IMR-90 (cell line): Measurements from ENCODE around the gene TDRD7. TPM values are rescaled to one million over a fixed set of nuclear protein-coding genes. Genes with fewer than 3 reads are reported as not detected.

Experiments
- ATAC-seq: fragments of 200-7000 bp; cut with Tn5 transposase; 2 replicates; pipeline ENCODE4 v1.9.1; 2020; ENCODE audit warnings: low read depth, mild to moderate bottlenecking, moderate library complexity
- BruUV-seq: library from RNA; stranded (reverse); fragments of 400-500 nt; replicated peaks from 2 replicates; lab custom pipeline; 2021; lab: Mats Ljungman, UMichigan
- CTCF ChIA-PET: fragments of 300-600 bp; formaldehyde crosslinking; extraction: SDS; loops from one replicate; lab custom pipeline; 2021; ENCODE audit warnings: antibody characterized with exemption; lab: Yijun Ruan, JAX
- POLR2A ChIA-PET: fragments of 300-600 bp; sonication (Branson Sonifier 250); formaldehyde crosslinking; loops from one replicate; lab custom pipeline; 2022; ENCODE audit warnings: antibody characterized with exemption; ENCODE audit not compliant: unreplicated experiment; lab: Charles Lee
- DNase-seq: peaks from one replicate; pipeline ENCODE4 v3.0.0; 2013
- H2AFZ ChIP-seq: replicated peaks from 2 replicates; pipeline ENCODE3; 2013; ENCODE audit warnings: low read length, mild to moderate bottlenecking; ENCODE audit not compliant: poor library complexity
- H2AK5ac ChIP-seq: 2 replicates; pipeline ENCODE4 v1.6.1; 2013; ENCODE audit warnings: low read depth, low read length, inconsistent platforms
- H2AK9ac ChIP-seq: replicated peaks from 2 replicates; pipeline ENCODE3; 2013; ENCODE audit warnings: mild to moderate bottlenecking, low read depth, low read length, moderate library complexity; ENCODE audit not compliant: poor library complexity
- H2BK120ac ChIP-seq: 2 replicates; pipeline ENCODE4 v1.6.1; 2013; ENCODE audit warnings: low read depth, low read length, inconsistent platforms
- H2BK15ac ChIP-seq: 3 replicates; pipeline ENCODE4 v1.6.1; 2013; ENCODE audit warnings: low read depth, low read length, inconsistent platforms
- H2BK20ac ChIP-seq: 2 replicates; pipeline ENCODE4 v1.6.1; 2013; ENCODE audit warnings: low read depth, mild to moderate bottlenecking, inconsistent platforms, low read length, moderate library complexity
- H2BK5ac ChIP-seq: 2 replicates; pipeline ENCODE4 v1.6.1; 2013; ENCODE audit warnings: mild to moderate bottlenecking, low read depth, low read length, inconsistent platforms; ENCODE audit not compliant: poor library complexity, severe bottlenecking
- H3K14ac ChIP-seq: replicated peaks from 2 replicates; pipeline ENCODE4 v1.6.1; 2013; ENCODE audit warnings: low read depth, low read length, inconsistent platforms
- H3K18ac ChIP-seq: 2 replicates; pipeline ENCODE4 v1.6.1; 2013; ENCODE audit warnings: low read depth, low read length, control low read depth
- H3K23ac ChIP-seq: 2 replicates; pipeline ENCODE4 v1.6.1; 2013; ENCODE audit warnings: low read depth, low read length, inconsistent platforms
- H3K27ac ChIP-seq: 2 replicates; pipeline ENCODE4 v1.5.1; 2013; ENCODE audit warnings: mild to moderate bottlenecking, control low read depth, low read length; ENCODE audit not compliant: insufficient read depth
- H3K27me3 ChIP-seq: 2 replicates; pipeline ENCODE4 v1.6.1; 2013; ENCODE audit warnings: low read length; ENCODE audit not compliant: control insufficient read depth, insufficient read depth
- H3K36me3 ChIP-seq: 2 replicates; pipeline ENCODE4 v1.6.1; 2013; ENCODE audit warnings: low read length, mixed read lengths; ENCODE audit not compliant: control insufficient read depth, insufficient read depth
- H3K4ac ChIP-seq: 2 replicates; pipeline ENCODE4 v1.6.1; 2013; ENCODE audit warnings: low read depth, low read length, inconsistent platforms
- H3K4me1 ChIP-seq: 2 replicates; pipeline ENCODE4 v1.6.1; 2013; ENCODE audit warnings: low read length, mixed read lengths; ENCODE audit not compliant: control insufficient read depth, insufficient read depth
- H3K4me2 ChIP-seq: 2 replicates; pipeline ENCODE4 v1.6.1; 2013; ENCODE audit warnings: low read depth, mild to moderate bottlenecking, control low read depth, low read length, moderate library complexity
- H3K4me3 ChIP-seq: 2 replicates; pipeline ENCODE4 v1.5.1; 2013; ENCODE audit warnings: low read depth, mild to moderate bottlenecking, control low read depth, low read length, moderate library complexity; ENCODE audit not compliant: insufficient read depth
- H3K56ac ChIP-seq: 2 replicates; pipeline ENCODE4 v1.6.1; 2013; ENCODE audit warnings: low read length, inconsistent platforms; ENCODE audit not compliant: insufficient read depth; ENCODE audit errors: extremely low read depth
- H3K79me1 ChIP-seq, 2 experiments: 2 replicates each; pipeline ENCODE4 v1.6.1; 2013; ENCODE audit warnings: low read length in 2 of 2, inconsistent platforms in 1 of 2, low read depth in 1 of 2
- H3K9ac ChIP-seq: 2 replicates; pipeline ENCODE4 v1.6.1; 2013; ENCODE audit warnings: low read depth, low read length, control low read depth
- H3K9me1 ChIP-seq: 2 replicates; pipeline ENCODE4 v1.6.1; 2013; ENCODE audit warnings: low read length, inconsistent platforms; ENCODE audit not compliant: insufficient read depth
- H3K9me3 ChIP-seq: 2 replicates; pipeline ENCODE4 v1.6.1; 2013; ENCODE audit warnings: low read length; ENCODE audit not compliant: control insufficient read depth, insufficient read depth
- H4K20me1 ChIP-seq: 2 replicates; pipeline ENCODE4 v1.6.1; 2013; ENCODE audit warnings: low read length, inconsistent platforms; ENCODE audit not compliant: insufficient read depth
- H4K5ac ChIP-seq: 2 replicates; pipeline ENCODE4 v1.6.1; 2013; ENCODE audit warnings: mild to moderate bottlenecking, low read depth, low read length, control low read depth
- H4K8ac ChIP-seq, 2 experiments: 2 replicates each; pipeline ENCODE4 v1.6.1; 2013; ENCODE audit warnings: low read depth in 2 of 2, low read length in 2 of 2, control low read depth in 1 of 2, inconsistent platforms in 1 of 2
- H4K91ac ChIP-seq: 2 replicates; pipeline ENCODE4 v1.6.1; 2013; ENCODE audit warnings: low read depth, low read length, inconsistent platforms; ENCODE audit not compliant: insufficient read depth
- BHLHE40 ChIP-seq: fragments of 150-350 bp; IDR thresholded peaks from 2 replicates; pipeline ENCODE4 v1.6.1; 2016; ENCODE audit warnings: mild to moderate bottlenecking, low read depth, low read length
- CHD1 ChIP-seq: IDR thresholded peaks from 2 replicates; pipeline ENCODE4 v1.6.1; 2012; ENCODE audit warnings: low read depth, low read length, improper control_type of control experiment
- FOS ChIP-seq: fragments of 150-350 bp; IDR thresholded peaks from 2 replicates; pipeline ENCODE4 v1.6.1; 2016; ENCODE audit warnings: low read depth, low read length
- MAZ ChIP-seq: IDR thresholded peaks from 2 replicates; pipeline ENCODE4 v1.6.1; 2012; ENCODE audit warnings: low read depth, mild to moderate bottlenecking, low read length, improper control_type of control experiment, moderate library complexity, borderline replicate concordance
- NFE2L2 ChIP-seq: fragments of 150-350 bp; IDR thresholded peaks from 2 replicates; pipeline ENCODE4 v1.6.1; 2016; ENCODE audit warnings: low read depth, mild to moderate bottlenecking, low read length
- POLR2A ChIP-seq: IDR thresholded peaks from 2 replicates; pipeline ENCODE4 v1.6.1; 2012; ENCODE audit warnings: mild to moderate bottlenecking, low read depth, low read length
- RAD21 ChIP-seq: IDR thresholded peaks from 2 replicates; pipeline ENCODE4 v1.6.1; 2012; ENCODE audit warnings: low read length, improper control_type of control experiment
- RFX5 ChIP-seq: IDR thresholded peaks from 2 replicates; pipeline ENCODE4 v1.8.0; 2012; ENCODE audit warnings: low read depth, mild to moderate bottlenecking, low read length, moderate library complexity
- SMC3 ChIP-seq: fragments of 150-350 bp; IDR thresholded peaks from 2 replicates; pipeline ENCODE4 v1.6.1; 2016; ENCODE audit warnings: low read depth, mild to moderate bottlenecking, antibody characterized with exemption, low read length, moderate library complexity
- WGBS, 2 experiments: methylation state at CpG; one replicate each; pipeline versions ENCODE4 v1.1.5 to v1.1.7; 2013; ENCODE audit warnings: missing lambda C conversion rate in 2 of 2; ENCODE audit not compliant: insufficient read length in 1 of 2; ENCODE audit errors: extremely low coverage in 2 of 2; 5-methylcytosine and 5-hydroxymethylcytosine counted together
- dilution Hi-C: fragments of 300-500 bp; cut with HindIII; formaldehyde crosslinking; loops from one replicate; pipeline ENCODE4 v1.14.3; 2018; ENCODE audit warnings: low sequenced_read_pairs; ENCODE audit not compliant: unreplicated experiment
- in situ Hi-C: fragments of 300-500 bp; cut with MboI; formaldehyde crosslinking; loops from 3 replicates; pipeline ENCODE4 v1.14.3; 2019; ENCODE audit warnings: low sequenced_read_pairs, inconsistent platforms, mixed read lengths
- intact Hi-C: fragments of 100-400 bp; cut with micrococcal nuclease; formaldehyde crosslinking; loops from 2 replicates; pipeline ENCODE4 v1.10.0; 2022
- polyA plus RNA-seq, 3 experiments: library from polyadenylated mRNA; depleted of rRNA; stranded (reverse); fragments of >200 nt; gene quantifications; 2 replicates each; pipeline ENCODE4 v1.2.3, GENCODE V29; 2012; ENCODE audit warnings: low replicate concordance in 1 of 3
- total RNA-seq: library from RNA; depleted of rRNA; stranded (reverse); fragments of >200 nt; gene quantifications from 2 replicates; pipeline ENCODE4 v1.2.3, GENCODE V29; 2012
- TF ChIP-seq, protein P1 (sequence below): fragments of 150-350 bp; IDR thresholded peaks from 2 replicates; pipeline ENCODE4 v1.6.1; 2017; ENCODE audit warnings: mild to moderate bottlenecking, antibody characterized with exemption, low read length, low read depth
- TF ChIP-seq, protein P2 (sequence below): fragments of 150-350 bp; IDR thresholded peaks from 2 replicates; pipeline ENCODE4 v1.6.1; 2016; ENCODE audit warnings: low read depth, mild to moderate bottlenecking, low read length, moderate library complexity, borderline replicate concordance

Gene TDRD7
- total and polyA plus RNA-seq, 2 of the 4 experiments (the other 2 are of a cell fraction), result 4.4 to 9.7 TPM

DNA sequence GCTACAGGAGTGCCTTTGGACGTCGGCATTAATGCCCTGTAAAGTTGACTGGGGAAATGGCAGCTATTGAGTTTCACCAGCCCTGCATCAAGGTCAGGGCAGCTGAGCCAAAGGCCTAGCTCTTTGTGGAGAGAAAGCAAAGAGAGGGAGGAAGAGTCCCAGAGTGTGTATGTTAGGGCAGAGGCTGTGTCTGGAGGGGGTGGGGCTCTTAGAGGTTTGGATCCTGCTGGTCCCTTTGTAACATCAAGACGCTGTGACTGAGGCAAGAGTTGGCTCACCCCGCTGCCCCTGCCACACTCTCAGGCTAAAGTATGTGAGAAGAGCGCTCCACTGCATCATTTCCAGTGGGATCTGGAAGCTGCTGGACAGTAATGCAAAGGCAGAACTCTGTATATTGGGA lies 123.9 kb downstream of the TDRD7 start:
- H3K4me3 ChIP-seq, result no peak overlapping the region
- no peaks in the 10 kb centered on the region for H4K20me1 ChIP-seq
- intact Hi-C loops (no loop called here), dilution Hi-C loops (no loop called here), in situ Hi-C loops (no loop called here)
- no peak overlapping the region for H2AK9ac ChIP-seq
- BruUV-seq, result no TSS peak
- no peak overlapping the region for H2BK5ac ChIP-seq
- H3K27ac ChIP-seq, result no peak overlapping the region
- ATAC-seq (no peak), DNase-seq (no peak)
- no peak overlapping the region for H2BK20ac ChIP-seq
- TF ChIP-seq CHD1 (no peak), NFE2L2 (no peak), RFX5 (no peak), MAZ (no peak), BHLHE40 (no peak), SMC3 (no peak), RAD21 (no peak), POLR2A (no peak), FOS (no peak)
- TF ChIP-seq, protein P1, sequence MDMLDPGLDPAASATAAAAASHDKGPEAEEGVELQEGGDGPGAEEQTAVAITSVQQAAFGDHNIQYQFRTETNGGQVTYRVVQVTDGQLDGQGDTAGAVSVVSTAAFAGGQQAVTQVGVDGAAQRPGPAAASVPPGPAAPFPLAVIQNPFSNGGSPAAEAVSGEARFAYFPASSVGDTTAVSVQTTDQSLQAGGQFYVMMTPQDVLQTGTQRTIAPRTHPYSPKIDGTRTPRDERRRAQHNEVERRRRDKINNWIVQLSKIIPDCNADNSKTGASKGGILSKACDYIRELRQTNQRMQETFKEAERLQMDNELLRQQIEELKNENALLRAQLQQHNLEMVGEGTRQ, result no peak
- TF ChIP-seq, protein P2, sequence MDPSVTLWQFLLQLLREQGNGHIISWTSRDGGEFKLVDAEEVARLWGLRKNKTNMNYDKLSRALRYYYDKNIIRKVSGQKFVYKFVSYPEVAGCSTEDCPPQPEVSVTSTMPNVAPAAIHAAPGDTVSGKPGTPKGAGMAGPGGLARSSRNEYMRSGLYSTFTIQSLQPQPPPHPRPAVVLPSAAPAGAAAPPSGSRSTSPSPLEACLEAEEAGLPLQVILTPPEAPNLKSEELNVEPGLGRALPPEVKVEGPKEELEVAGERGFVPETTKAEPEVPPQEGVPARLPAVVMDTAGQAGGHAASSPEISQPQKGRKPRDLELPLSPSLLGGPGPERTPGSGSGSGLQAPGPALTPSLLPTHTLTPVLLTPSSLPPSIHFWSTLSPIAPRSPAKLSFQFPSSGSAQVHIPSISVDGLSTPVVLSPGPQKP, result no peak
- H4K5ac ChIP-seq, result no peak overlapping the region
- CTCF ChIA-PET, result no interaction called here
- WGBS, 2 experiments, result 60% methylated on average over 1 of the region's 5 CpGs; no CpG with 5 or more reads in 1 of the 2 experiments
- no peak overlapping the region for H3K23ac ChIP-seq
- H3K9ac ChIP-seq, result no peak overlapping the region
- peaks cover 2% of the 10 kb centered on the region; the same call in 1 of the 2 replicates for H3K36me3 ChIP-seq
- H2AK5ac ChIP-seq, result no peak overlapping the region
- H3K4ac ChIP-seq, result no peak overlapping the region
- H3K56ac ChIP-seq, result no peak overlapping the region
- no peaks in the 10 kb centered on the region for H3K79me1 ChIP-seq
- no peak overlapping the region for H2BK120ac ChIP-seq
- peaks cover 2% of the 10 kb centered on the region for H3K9me1 ChIP-seq
- H3K4me2 ChIP-seq, result no peak overlapping the region
- H2AFZ ChIP-seq, result no peak overlapping the region
- H4K91ac ChIP-seq, result no peak overlapping the region
- no peak overlapping the region for H2BK15ac ChIP-seq
- no peaks in the 10 kb centered on the region for H3K27me3 ChIP-seq
- H3K9me3 ChIP-seq, result 0 out of 2 replicates have a peak, but pooled peaks cover 4% of the 10 kb centered on the region
- H3K18ac ChIP-seq, result no peak overlapping the region
- H4K8ac ChIP-seq, result no peak overlapping the region
- H3K4me1 ChIP-seq, result peaks cover 7% of the 10 kb centered on the region
- no peak overlapping the region for H3K14ac ChIP-seq
- POLR2A ChIA-PET, result no interaction called here
